Activated CD4-positive, alpha-beta T cell treated with anti-CD3 and anti-CD28 coated beads, Interleukin-2, amount 10 ng/mL, durations not matched to agents 7 days and 5 days (primary cell): ENCODE data around the gene ISG20L2. TPM values are rescaled to one million over a fixed set of nuclear protein-coding genes. Genes with fewer than 3 reads are reported as not detected.

Experiments used
- CTCF ChIA-PET: fragments of 350-600 bp; sonication (Branson Sonifier 250); formaldehyde crosslinking; loops from one replicate; lab custom pipeline; 2021; ENCODE audit warnings: antibody characterized with exemption; lab: Charles Lee
- POLR2A ChIA-PET: fragments of 350-600 bp; sonication (Branson Sonifier 250); formaldehyde crosslinking; loops from one replicate; lab custom pipeline; 2021; ENCODE audit warnings: antibody characterized with exemption; lab: Charles Lee
- DNase-seq: peaks from one replicate; pipeline ENCODE4 v3.0.0-alpha.2; 2020
- H3K27ac Mint-ChIP-seq: one replicate; pipeline ENCODE4 v1.8.0; 2021; ENCODE audit warnings: mild to moderate bottlenecking, moderate library complexity, mixed read lengths
- H3K27me3 Mint-ChIP-seq: one replicate; pipeline ENCODE4 v1.8.0; 2021; ENCODE audit warnings: mixed read lengths
- H3K36me3 Mint-ChIP-seq: one replicate; pipeline ENCODE4 v1.8.0; 2021; ENCODE audit warnings: low read depth, mixed read lengths
- H3K4me1 Mint-ChIP-seq: one replicate; pipeline ENCODE4 v1.8.0; 2021; ENCODE audit warnings: mixed read lengths
- H3K4me3 Mint-ChIP-seq: one replicate; pipeline ENCODE4 v1.8.0; 2021; ENCODE audit warnings: mild to moderate bottlenecking, moderate library complexity, mixed read lengths
- H3K9me3 Mint-ChIP-seq: one replicate; pipeline ENCODE4 v1.8.0; 2021; ENCODE audit warnings: mixed read lengths
- total RNA-seq, 2 experiments: library from RNA; stranded (reverse); gene quantifications; one replicate each; pipeline ENCODE4 v1.2.3, GENCODE V29; 2021

ISG20L2 gene
- total RNA-seq, 2 experiments from 2014 or later = 47.0 to 58.0 TPM

DNA sequence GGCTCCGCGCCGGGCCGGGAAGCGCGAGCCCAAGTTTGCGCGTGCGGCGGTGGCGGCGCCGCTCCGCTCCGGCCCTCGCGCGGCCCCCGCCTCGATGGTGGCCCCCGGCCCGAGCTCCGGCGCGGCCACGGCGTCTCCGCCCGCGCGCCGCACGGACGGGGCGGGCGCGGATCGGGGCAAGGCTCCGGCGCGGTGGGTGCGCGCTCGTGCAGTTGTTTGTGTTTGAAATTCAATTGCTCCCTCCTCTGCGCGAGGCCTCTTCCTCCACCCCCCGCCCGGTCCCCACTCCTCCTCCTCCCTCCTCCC lies 22.8 kb upstream of the ISG20L2 start, which contains the start of gene HDGF:
TSS of gene HDGF (minus strand) at position 225 of the 306 bp plus-strand sequence. CDS start 246 bp downstream, outside the sequence.
- H3K4me1 Mint-ChIP-seq = peaks cover 51% of the 10 kb centered on the region
- POLR2A ChIA-PET = interaction anchor here (0.5 to 1.9 kb wide), 6 partner anchors 9 to 23 kb away, joined by 3 to 8 read pairs (median 4); partner anchors contain the start of genes ISG20L2, METTL25B, MRPL24 and PRCC
- CTCF ChIA-PET = interaction anchor here (0.9 to 2.4 kb wide), 8 partner anchors 9 to 177 kb away, joined by 3 to 13 read pairs (median 4); partner anchors contain the start of genes NTRK1 and PRCC

GRCh38 chr1:156750711-156751450 lies 22.3 kb upstream of the ISG20L2 start:
- Mint-ChIP-seq H3K27me3 (no peaks in the 10 kb centered on the region), H3K9me3 (no peaks in the 10 kb centered on the region), H3K4me1 (peaks cover 57% of the 10 kb centered on the region), H3K4me3 (peak overlapping the region; percentile 95), H3K27ac (peak overlapping the region; percentile 91), H3K36me3 (peaks cover 35% of the 10 kb centered on the region)
- POLR2A ChIA-PET = interaction anchor here (0.5 to 1.9 kb wide), 5 partner anchors 8 to 23 kb away, joined by 3 to 8 read pairs (median 3); partner anchors contain the start of genes ISG20L2, METTL25B and MRPL24
- DNase-seq = peak; percentile 38
- CTCF ChIA-PET = interaction anchor here (0.9 to 2.4 kb wide), 8 partner anchors 10 to 177 kb away, joined by 3 to 13 read pairs (median 5); partner anchors contain the start of genes MRPL24, NTRK1 and PRCC

More for the DNA sequence above, 22.8 kb upstream of the ISG20L2 start, which contains the start of gene HDGF:
- H3K27ac Mint-ChIP-seq = peak within 1 kb of the TSS; percentile 95
- no peaks in the 10 kb centered on the region for H3K9me3 Mint-ChIP-seq
- peak within 1 kb of the TSS; percentile 95 for H3K4me3 Mint-ChIP-seq
- no peak for DNase-seq
- peaks cover 33% of the 10 kb centered on the region for H3K36me3 Mint-ChIP-seq
- H3K27me3 Mint-ChIP-seq = no peaks in the 10 kb centered on the region

DNA sequence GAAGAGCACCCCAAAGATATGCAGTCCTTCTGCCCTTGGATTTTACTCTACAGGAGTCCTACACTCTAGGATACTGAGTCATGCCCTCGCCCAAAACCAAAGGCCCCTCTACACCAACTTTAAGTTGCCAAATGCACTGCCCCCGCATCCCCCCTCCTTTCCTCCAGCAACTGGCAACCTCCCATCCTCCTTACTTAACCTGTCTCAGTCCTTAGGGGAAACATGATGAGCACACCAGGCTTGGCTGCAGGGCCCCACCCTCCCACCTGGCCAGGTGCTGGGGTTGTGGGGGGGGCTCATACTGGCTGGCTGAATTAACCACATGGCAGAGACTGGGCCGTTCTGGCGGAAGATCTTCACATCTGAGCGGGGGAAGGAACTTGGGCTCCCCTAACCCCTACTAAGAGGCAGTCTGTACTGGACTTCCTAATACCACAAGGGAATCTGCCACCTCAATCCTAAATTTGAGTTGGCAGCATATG lies 21.7 kb upstream of the ISG20L2 start:
- Mint-ChIP-seq H3K36me3 (peaks cover 42% of the 10 kb centered on the region), H3K27me3 (no peaks in the 10 kb centered on the region), H3K4me3 (peak overlapping the region; percentile 95), H3K4me1 (peaks cover 63% of the 10 kb centered on the region), H3K27ac (peak overlapping the region; percentile 91), H3K9me3 (no peaks in the 10 kb centered on the region)
- DNase-seq = no peak
- ChIA-PET CTCF (interaction anchor here (0.9 to 1.6 kb wide), 3 partner anchors 9 to 127 kb away, joined by 3 to 5 read pairs (median 5); partner anchors contain the start of gene MRPL24), POLR2A (interaction anchor here (1.3 kb wide), 1 partner anchor 7 kb away, joined by 3 read pairs; no protein-coding TSS in a partner anchor)

DNA sequence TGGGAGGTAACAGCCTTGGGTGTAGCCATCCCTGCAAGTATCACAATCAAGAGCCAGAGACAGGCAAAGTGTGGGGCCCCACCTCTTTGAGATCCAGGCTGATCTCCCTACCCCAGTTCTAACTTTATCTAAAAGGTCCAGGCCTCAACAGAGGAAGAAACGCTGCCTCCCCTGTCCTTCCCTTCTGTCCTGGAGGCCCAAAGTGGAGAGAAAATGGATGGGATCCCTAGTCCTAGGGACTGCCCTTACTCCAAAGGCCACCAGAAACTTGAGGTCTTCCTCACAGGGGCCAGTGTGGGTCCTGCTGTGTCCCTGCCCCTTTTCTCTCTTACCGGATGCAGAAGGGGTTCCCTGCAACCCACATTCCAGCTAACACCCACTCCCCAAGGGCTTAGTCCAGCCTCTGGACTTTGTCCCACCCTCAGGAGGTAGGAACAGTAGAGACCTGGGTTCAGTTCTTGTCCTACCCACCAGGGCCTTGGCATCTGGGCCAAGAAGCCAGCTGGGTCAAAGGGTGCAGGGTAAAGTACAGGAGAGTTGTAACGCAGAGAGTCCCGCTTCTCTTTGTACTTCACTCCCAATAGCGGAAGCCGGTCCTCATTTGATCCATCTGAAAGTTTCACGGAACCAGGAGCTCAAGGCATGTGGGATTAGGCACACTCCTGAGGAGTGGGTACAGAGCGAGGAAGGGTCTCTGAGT lies 21.0 kb upstream of the ISG20L2 start:
- ChIA-PET POLR2A (no interaction called here), CTCF (interaction anchor here (1.1 to 1.6 kb wide), 2 partner anchors 8 to 24 kb away, joined by 5 read pairs; partner anchors contain the start of gene MRPL24)
- Mint-ChIP-seq H3K9me3 (no peaks in the 10 kb centered on the region), H3K36me3 (peaks cover 46% of the 10 kb centered on the region), H3K4me1 (peaks cover 69% of the 10 kb centered on the region), H3K27me3 (no peaks in the 10 kb centered on the region), H3K27ac (peak overlapping the region; percentile 91), H3K4me3 (peak overlapping the region; percentile 95)
- DNase-seq = no peak

DNA sequence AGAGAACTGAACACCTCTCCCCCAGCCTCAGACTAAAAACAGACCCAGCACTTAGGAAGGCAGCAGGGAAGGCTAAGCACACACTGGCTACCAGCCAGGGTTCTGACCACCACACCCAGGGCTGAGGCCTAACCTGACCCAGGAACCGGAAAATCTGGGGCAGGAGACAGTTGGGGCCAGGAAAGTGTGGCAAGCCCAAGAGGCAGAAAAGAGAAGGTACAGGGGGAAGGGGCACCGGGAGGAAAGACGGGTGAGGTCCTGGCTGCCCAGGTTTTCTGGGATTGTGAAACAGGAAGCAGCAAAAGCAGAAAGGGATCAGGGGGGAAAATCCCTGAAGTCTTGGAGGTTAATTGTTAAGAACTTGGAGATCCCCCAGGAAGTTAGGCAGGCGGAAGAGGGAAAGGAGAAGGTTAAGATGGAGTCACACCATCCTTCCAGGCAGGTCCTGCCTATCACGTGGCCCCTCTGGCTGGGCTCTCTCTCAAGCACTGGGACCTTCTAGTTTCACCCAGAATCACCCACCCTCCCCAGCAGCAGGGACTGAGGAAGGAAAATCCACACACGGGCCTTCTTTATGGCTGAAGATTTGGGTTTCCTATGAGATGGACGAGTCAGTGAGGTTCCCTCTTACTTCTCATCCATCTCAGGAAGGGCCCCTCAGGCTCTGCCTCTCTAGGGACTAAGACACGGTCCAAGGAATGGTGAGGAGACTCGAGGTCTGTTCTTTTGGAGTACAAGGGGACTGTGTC lies 20.3 kb upstream of the ISG20L2 start:
- CTCF ChIA-PET = no interaction called here
- POLR2A ChIA-PET = no interaction called here
- peaks cover 49% of the 10 kb centered on the region for H3K36me3 Mint-ChIP-seq
- no peaks in the 10 kb centered on the region for H3K9me3 Mint-ChIP-seq
- H3K4me3 Mint-ChIP-seq = peak overlapping the region; percentile 95
- H3K4me1 Mint-ChIP-seq = peaks cover 68% of the 10 kb centered on the region
- H3K27me3 Mint-ChIP-seq = no peaks in the 10 kb centered on the region
- no peak for DNase-seq
- H3K27ac Mint-ChIP-seq = peak overlapping the region; percentile 91

- no peak for DNase-seq
- peaks cover 56% of the 10 kb centered on the region for H3K36me3 Mint-ChIP-seq
- ChIA-PET POLR2A (no interaction called here), CTCF (interaction anchor here (0.8 to 1.5 kb wide), 7 partner anchors 10 to 144 kb away, joined by 3 to 15 read pairs (median 3); partner anchors contain the start of gene PRCC)
- H3K4me3 Mint-ChIP-seq = peak overlapping the region; percentile 95
- no peaks in the 10 kb centered on the region for H3K27me3 Mint-ChIP-seq
- peak overlapping the region; percentile 91 for H3K27ac Mint-ChIP-seq
- H3K9me3 Mint-ChIP-seq = no peaks in the 10 kb centered on the region
- peaks cover 64% of the 10 kb centered on the region for H3K4me1 Mint-ChIP-seq
Observed at GRCh38 chr1:156747742-156748669, 19.4 kb upstream of the ISG20L2 start.

GRCh38 chr1:156746728-156747631 lies 18.4 kb upstream of the ISG20L2 start:
- peaks cover 68% of the 10 kb centered on the region for H3K4me1 Mint-ChIP-seq
- peak overlapping the region; percentile 91 for H3K27ac Mint-ChIP-seq
- H3K36me3 Mint-ChIP-seq = peaks cover 62% of the 10 kb centered on the region
- H3K9me3 Mint-ChIP-seq = no peaks in the 10 kb centered on the region
- peak overlapping the region; percentile 95 for H3K4me3 Mint-ChIP-seq
- peak; percentile 52 for DNase-seq
- no peaks in the 10 kb centered on the region for H3K27me3 Mint-ChIP-seq
- ChIA-PET POLR2A (no interaction called here), CTCF (interaction anchor here (0.8 to 2.0 kb wide), 8 partner anchors 14 to 145 kb away, joined by 3 to 15 read pairs (median 4); partner anchors contain the start of gene PRCC)

DNA sequence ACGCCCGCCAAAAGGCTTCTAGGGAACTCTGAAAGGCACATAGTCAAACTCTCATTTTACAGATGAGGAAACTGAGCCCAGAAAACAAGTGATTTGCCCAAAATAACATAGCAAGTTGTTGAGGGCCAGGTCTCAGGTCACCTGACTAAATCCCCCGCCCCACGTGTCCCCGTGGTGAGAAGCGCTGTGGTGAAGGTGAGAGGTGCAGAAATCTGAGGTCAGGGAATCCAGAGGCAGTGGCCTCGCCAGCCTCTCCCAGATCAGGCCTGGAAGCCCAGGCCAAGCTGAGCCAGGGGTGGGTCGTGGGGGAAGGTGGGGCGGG lies 17.8 kb upstream of the ISG20L2 start:
- Mint-ChIP-seq H3K9me3 (no peaks in the 10 kb centered on the region), H3K4me1 (peaks cover 72% of the 10 kb centered on the region), H3K4me3 (peak overlapping the region; percentile 95), H3K27me3 (no peaks in the 10 kb centered on the region), H3K27ac (peak overlapping the region; percentile 91), H3K36me3 (peaks cover 67% of the 10 kb centered on the region)
- ChIA-PET POLR2A (no interaction called here), CTCF (interaction anchor here (1.6 to 2.0 kb wide), 2 partner anchors 14 to 21 kb away, joined by 5 to 6 read pairs; no protein-coding TSS in a partner anchor)
- no peak for DNase-seq

DNA sequence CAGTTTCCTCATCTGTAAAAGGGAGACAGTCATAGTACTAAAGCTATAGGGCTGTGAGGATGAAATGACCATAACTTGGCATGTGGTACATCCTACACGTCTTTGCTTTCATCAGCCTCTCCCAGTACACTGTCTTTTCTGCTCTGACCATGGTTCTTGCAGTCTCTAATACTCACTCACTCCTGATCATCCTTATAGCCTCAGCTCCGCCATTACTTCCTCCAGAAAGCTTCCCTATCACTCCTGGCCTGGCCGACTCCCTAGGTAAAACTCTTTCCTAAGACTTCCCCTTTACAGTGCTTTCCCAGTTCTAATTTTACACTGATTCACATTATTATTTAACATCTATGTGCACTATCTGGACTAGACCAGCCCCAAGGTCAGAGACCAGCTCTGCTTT lies 17.3 kb upstream of the ISG20L2 start:
- peaks cover 70% of the 10 kb centered on the region for H3K36me3 Mint-ChIP-seq
- no peaks in the 10 kb centered on the region for H3K9me3 Mint-ChIP-seq
- no peak overlapping the region for H3K4me3 Mint-ChIP-seq
- peaks cover 76% of the 10 kb centered on the region for H3K4me1 Mint-ChIP-seq
- ChIA-PET CTCF (interaction anchor here (1.6 to 2.0 kb wide), 2 partner anchors 15 to 21 kb away, joined by 5 to 6 read pairs; no protein-coding TSS in a partner anchor), POLR2A (no interaction called here)
- DNase-seq = no peak
- H3K27me3 Mint-ChIP-seq = no peaks in the 10 kb centered on the region
- peak overlapping the region; percentile 91 for H3K27ac Mint-ChIP-seq

- peaks cover 65% of the 10 kb centered on the region for H3K36me3 Mint-ChIP-seq
Observed at GRCh38 chr1:156744786-156745419, 16.3 kb upstream of the ISG20L2 start.

More at GRCh38 chr1:156744786-156745419, 16.3 kb upstream of the ISG20L2 start:
- POLR2A ChIA-PET = no interaction called here
- H3K27ac Mint-ChIP-seq = peak overlapping the region; percentile 91
- no peak overlapping the region for H3K4me3 Mint-ChIP-seq
- H3K27me3 Mint-ChIP-seq = no peaks in the 10 kb centered on the region
- peaks cover 78% of the 10 kb centered on the region for H3K4me1 Mint-ChIP-seq
- DNase-seq = no peak
- no peaks in the 10 kb centered on the region for H3K9me3 Mint-ChIP-seq
- CTCF ChIA-PET = interaction anchor here (1.2 to 2.0 kb wide), 3 partner anchors 14 to 20 kb away, joined by 3 to 6 read pairs (median 5); no protein-coding TSS in a partner anchor
